HTERT RPE-1 (cell line): ENCODE measurements around the gene GRM1.

Experiments used
- in situ Hi-C: fragments of 300-500 bp; cut with MboI; formaldehyde crosslinking; loops from 4 replicates; pipeline ENCODE4 v1.14.3; 2020; ENCODE audit warnings: low sequenced_read_pairs

Gene GRM1

GRCh38 chr6:146361128-146361924 is 332.5 kb downstream of the GRM1 start:
- in situ Hi-C loops, result no loop called here

DNA sequence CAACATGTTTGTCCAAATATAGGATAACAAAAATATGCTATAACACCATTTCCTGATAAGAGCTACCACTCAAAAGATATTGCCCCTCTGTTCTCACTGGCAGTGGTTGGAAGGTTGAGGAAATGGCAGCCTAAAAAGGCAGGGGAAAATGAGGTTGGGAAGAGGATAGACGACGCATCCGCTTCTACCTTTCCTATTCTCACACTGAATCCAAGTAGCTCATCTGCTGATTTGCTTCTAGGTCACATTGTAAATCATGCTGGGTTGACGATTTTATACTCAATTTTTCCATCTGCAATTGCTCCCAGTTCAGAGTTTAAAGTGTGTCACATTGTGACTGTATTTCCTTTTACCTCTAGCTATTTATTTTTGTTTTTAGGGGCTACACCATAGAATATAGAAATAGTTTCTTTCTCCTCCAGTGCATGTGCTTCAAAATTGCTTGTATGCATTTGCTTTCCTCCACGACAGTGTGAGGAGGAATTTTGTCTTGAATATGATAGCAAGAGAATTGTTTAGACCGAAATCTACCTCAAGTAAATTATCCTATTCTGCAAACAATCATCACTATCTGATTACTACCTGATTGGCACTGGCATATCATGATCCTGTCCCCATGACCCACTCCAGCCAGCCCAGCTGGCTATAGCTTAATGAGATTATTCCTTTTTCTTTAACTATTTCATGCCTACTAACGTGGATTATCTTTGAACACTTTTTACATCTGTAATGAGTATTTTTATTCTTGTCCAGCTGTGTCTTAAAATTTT is 335.2 kb downstream of the GRM1 start:
- in situ Hi-C loops, result no loop called here

DNA sequence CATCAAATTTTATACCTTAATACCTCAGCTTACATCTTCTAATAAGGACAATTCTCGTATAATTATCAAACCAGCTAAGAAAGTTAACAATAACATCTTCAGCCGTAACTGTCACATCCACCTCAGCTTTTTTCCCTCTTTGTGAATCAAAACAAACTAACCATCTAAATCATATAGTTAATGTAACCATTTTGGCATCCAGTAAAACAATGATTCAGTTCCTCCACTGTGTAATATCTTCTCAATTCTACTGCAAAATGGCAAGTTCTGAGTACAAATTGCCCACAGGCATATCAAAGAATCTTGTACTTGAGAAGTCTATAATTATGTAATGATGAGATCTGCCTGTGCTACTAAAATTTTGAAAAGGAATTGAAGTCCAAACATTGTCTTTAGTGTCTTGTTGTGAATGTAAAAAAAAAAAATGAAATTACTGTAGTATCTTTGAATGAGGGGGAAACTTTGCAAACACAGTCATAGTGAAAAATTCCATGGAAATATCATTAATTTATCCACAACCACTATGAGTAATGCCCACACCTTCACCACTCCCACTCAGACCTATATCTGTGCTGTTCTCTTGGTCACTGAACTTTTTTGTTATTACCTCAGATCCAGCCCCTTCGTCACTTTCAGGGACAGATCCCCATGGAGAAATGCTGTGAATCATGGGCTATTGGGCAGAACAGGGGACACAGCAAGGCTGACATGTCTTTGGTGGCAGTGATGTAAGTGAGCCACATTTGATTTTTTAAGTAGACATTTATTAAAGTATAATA is 336.1 kb downstream of the GRM1 start:
- in situ Hi-C loops, result no loop called here

GRCh38 chr6:146367061-146367460 is 338.2 kb downstream of the GRM1 start:
- in situ Hi-C loops, result no loop called here

DNA sequence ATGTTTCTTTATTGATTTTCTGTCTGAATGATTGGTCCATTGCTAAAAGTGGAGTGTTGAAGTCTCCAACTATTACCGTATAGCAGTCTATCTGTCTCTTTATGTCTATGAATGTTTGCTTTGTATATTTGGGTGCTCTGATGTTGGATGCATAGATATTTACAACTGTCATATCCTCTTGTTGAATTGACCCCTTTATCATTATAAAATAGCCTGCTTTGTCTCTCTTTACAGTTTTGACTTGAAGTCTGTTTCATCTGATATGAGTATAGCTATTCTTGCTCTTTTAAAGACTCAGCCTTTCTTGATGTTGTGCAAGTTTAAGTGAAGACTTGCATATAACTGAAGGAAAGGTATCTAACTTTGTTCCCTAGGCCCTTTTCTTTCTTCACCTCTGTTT is 341.0 kb downstream of the GRM1 start:
- in situ Hi-C loops, result no loop called here

DNA sequence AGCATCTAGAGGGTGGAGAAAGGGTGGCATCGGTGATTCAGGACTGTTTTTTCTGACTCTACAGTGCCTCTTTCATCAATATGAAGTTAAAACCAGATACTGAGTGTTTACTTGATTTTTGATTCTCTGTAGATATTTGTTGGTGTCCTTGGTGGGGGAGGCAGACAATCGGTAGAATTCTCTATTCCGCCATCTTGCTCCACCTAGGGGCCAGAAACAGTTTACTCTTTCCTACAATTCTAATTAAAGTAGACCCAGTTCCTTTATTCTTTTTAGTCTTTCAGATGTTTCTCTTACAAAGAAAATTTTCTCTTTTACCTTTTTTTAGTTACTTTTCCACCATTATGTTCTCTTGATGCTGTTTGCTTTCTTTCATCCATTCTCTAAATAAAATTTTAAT is 352.6 kb downstream of the GRM1 start:
- in situ Hi-C loops, result no loop called here

DNA sequence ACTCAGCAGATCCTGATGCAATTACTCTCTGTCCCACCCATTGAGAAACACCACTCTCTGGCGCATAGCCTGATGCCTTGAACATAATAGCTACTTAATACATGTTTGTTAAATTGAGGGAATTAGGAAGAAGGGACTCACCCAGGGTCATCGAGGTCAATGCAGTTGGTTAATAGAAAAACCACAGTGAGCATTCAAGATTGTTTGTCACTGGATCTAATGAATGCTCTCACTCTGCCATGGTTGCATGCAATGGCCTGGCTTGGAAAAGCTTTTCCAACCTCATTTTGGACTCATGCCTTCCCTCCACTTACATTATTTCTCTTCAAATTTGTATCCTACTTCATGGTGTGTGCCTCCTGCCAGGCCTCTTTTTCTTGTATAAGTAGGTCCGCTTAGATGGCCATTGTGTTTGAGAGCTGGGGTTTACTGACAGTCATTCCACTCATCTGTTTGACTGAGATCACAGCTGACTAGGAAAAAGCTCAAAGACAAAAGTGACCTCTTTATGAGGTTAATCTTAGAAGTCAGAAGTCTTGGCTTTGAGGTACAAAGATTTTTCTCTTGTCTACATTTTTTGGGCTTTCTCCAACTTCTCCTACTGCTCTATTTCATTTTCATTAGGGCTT is 360.0 kb downstream of the GRM1 start:
- in situ Hi-C loops, result no loop called here

GRCh38 chr6:146389740-146390139 is 360.9 kb downstream of the GRM1 start:
- in situ Hi-C loops, result no loop called here

GRCh38 chr6:146397638-146398037 is 368.8 kb downstream of the GRM1 start:
- in situ Hi-C loops, result no loop called here

DNA sequence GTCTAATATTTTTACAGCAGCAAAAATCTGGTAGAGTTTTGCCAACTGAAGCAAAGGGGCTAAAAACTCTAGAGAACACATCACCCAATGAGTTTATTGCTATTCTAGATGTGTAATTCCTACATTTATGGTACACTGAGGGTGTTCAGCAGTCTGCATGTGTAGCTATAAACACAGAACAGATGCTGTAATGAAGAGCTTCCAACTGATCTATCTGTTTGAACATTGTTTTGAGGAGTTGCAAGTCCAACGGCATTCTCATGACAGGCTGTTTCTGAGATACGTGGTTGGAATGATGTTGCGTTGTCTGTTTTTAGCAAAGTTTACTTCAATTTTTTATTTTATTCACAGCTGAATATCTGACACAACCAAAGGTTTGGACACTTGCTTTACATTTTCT is 373.6 kb downstream of the GRM1 start:
- in situ Hi-C loops, result no loop called here

- in situ Hi-C loops, result no loop called here
These were observed 379.7 kb downstream of the GRM1 start for GRCh38 chr6:146408583-146408982.

DNA sequence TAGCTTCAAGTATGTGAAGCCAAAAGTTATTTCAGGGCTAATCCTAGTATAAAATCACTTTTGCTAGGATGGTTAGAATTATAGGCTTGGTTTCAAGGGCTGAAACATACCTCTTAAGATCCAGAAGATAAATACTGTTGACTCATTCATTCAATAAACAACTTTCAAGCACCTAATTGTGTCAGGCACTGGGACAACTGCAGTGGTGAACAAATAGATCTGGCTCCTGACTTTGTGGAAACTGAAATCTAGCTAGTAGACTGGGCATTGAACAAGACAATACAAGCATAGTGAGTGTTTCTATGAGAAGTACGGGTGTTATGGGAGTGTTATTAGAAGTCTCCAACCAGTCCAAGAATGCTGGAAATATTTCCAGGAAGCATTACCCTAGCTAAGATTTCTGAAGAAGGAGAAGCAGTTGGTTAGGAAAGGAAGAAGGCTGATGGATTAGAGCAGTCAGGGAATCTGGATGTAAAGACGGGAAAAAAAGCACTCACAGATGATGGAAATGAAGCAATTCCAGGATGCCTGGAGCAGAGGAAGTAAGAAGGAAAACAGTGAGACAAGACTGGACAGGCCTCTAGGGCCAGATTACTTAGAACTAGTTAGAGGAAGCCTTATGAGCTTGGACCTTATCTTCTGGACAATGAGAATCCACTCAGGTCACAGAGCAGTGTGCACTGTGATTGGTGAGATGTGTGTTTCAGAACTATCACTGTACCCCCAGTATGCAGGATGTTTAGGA is 382.2 kb downstream of the GRM1 start:
- in situ Hi-C loops, result no loop called here

DNA sequence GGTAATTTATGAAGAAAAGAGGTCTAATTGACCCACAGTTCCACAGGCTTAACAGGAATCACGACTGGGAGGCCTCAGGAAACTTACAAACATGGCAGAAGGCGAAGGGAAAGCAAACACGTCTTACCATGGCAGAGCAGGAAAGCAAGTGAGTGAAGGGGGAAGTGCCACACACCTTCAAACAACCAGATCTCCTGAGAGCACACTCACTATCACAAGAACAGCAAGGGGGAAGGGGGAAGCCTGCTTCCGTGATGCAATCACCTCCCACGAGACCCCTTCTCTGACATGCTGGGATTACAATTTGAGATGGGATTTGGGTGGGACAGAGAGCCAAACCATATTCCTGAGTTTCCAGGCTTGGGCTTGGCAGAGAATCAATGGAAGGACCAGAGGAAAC is 390.7 kb downstream of the GRM1 start:
- in situ Hi-C loops, result no loop called here

GRCh38 chr6:146420255-146420654 is 391.4 kb downstream of the GRM1 start:
- in situ Hi-C loops, result no loop called here

DNA sequence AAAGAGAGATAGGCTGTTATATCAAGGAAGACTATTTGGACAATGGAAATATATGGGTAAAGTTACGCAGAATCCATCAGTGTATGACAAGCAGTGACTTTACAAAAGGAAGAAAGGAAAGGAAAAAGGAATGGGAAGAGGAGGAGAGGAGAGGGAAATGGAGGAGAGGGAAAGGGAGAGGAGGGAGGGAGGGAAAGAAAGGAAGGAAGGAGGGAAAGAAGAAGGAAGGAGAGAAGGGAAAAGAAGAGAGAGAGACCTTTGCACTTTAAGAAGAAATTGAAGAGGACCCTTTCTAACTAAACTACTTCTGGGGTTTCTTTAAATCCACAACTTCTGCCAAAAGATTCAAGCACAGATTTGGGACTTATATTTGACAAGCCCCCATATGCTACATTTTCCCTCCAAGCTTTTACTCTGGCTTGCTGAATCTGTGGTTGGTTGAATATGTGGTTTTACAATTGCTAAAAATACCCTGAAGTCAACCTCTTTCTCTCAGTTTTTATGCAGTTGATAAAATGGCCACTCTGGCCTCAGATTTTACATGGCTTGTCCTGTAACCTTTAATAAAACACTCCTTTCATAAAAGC is 394.0 kb downstream of the GRM1 start:
- in situ Hi-C loops, result no loop called here

DNA sequence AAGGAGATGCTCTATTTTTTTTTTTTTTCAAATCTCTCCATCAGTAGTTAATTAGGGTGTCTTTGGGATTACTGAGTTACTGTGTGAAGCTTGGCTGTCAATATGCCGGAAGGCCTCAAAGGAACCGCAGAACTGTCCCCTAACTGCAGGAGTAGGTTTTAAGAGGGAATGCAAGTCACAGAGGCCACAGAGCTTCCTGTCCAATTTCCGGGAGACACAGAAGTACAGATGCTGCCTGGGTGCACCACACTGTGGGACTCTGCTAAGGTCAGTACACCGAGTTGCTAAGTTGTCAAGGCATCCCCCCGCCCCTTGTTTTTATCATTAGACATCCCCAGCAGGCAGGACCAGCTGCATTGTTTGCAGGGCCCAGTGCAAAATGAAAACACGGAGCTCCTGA is 394.6 kb downstream of the GRM1 start:
- in situ Hi-C loops, result no loop called here

GRCh38 chr6:146426516-146426915 is 397.7 kb downstream of the GRM1 start:
- in situ Hi-C loops, result no loop called here

GRCh38 chr6:146429831-146430230 is 401.0 kb downstream of the GRM1 start:
- in situ Hi-C loops, result no loop called here

- in situ Hi-C loops, result no loop called here
These were observed 405.2 kb downstream of the GRM1 start for GRCh38 chr6:146433881-146434731.
